Peyer's patch (tissue), 4 donors: ENCODE data around the gene CHN2. TPM values are rescaled to one million over a fixed set of nuclear protein-coding genes. Genes with fewer than 3 reads are reported as not detected.

Experiments
- DNase-seq, 3 donors: peaks; one replicate each; pipeline ENCODE4 v3.0.0-alpha.2; 2017 to 2019
- H3K27ac ChIP-seq, 4 donors: fragments of 200-600 bp; sonication (generic); one replicate each; pipeline ENCODE4 v1.5.1; 2016 to 2019
- H3K27me3 ChIP-seq, 2 donors: fragments of 200-600 bp; sonication (generic); one replicate each; pipeline ENCODE4 v1.5.1; 2019
- H3K36me3 ChIP-seq, 3 donors: fragments of 200-600 bp; sonication (generic); one replicate each; pipeline ENCODE4 v1.5.1; 2016 to 2019
- H3K4me1 ChIP-seq, 4 donors: fragments of 200-600 bp; sonication (generic); one replicate each; pipeline ENCODE4 v1.5.1; 2016 to 2019
- H3K4me3 ChIP-seq, 4 donors: fragments of 200-600 bp; sonication (generic); 1 replicate in 3 of 4; 2 replicates in 1 of 4; pipeline ENCODE4 v1.5.1; 2016 to 2019; ENCODE audit warnings: mild to moderate bottlenecking in 1 of 4
- H3K9me3 ChIP-seq, 4 donors: fragments of 200-600 bp; sonication (generic); one replicate each; pipeline ENCODE4 v1.5.1; 2016 to 2019; ENCODE audit warnings: mild to moderate bottlenecking in 1 of 4
- POLR2A ChIP-seq, 2 donors: fragments of 450-650 bp; IDR thresholded peaks; one replicate each; pipeline ENCODE4 v1.5.1; 2017; ENCODE audit warnings: antibody characterized with exemption in 2 of 2, mild to moderate bottlenecking in 2 of 2, moderate library complexity in 2 of 2
- total RNA-seq, 4 donors: library from RNA; depleted of rRNA; stranded (reverse); fragments of >200 nt; gene quantifications; one replicate each; pipeline ENCODE4 v1.1.0, GENCODE V29; 2016
- TF ChIP-seq, protein P1 (sequence below), 6 experiments: fragments of 450-650 bp in 4 of 6; fragments of 200-600 bp in 2 of 6; sonication (generic) in 1 of 6; IDR thresholded peaks; one replicate each; pipeline ENCODE4 v1.5.1; 2017 to 2019; ENCODE audit warnings: antibody characterized with exemption in 6 of 6, mild to moderate bottlenecking in 3 of 6, moderate library complexity in 1 of 6

The CHN2 gene
- total RNA-seq, 4 donors from 2014 or later, result 29.7 to 159 (median 120) TPM

DNA sequence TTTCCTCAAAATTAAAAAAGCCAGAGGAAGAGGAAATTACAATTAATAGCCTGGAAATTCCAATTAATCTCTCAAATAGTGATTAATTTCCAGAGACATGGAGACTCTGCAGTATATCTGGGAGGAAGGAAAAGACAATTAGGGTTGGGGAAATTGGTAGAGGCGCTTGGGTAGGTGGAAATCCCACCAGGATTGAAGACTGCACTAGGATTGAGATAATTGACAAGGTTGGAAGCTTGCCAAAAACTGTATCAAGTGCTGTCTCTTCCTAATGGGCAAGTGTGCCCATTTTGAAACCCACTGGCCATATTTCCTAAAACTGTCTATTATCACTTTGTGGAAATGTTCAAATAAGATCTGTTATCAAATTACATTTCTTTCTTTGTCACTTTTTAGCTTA lies 21.6 kb downstream of the CHN2 start:
- no peak for DNase-seq
- H3K9me3 ChIP-seq, result no peaks in the 10 kb centered on the region
- no peaks in the 10 kb centered on the region for H3K4me1 ChIP-seq
- no peaks in the 10 kb centered on the region for H3K36me3 ChIP-seq
- H3K27me3 ChIP-seq, result no peaks in the 10 kb centered on the region
- H3K27ac ChIP-seq, result no peak overlapping the region
- no peak overlapping the region for H3K4me3 ChIP-seq
- TF ChIP-seq POLR2A (IDR thresholded peaks at IDR 0.05), result no peak
- TF ChIP-seq, protein P1, sequence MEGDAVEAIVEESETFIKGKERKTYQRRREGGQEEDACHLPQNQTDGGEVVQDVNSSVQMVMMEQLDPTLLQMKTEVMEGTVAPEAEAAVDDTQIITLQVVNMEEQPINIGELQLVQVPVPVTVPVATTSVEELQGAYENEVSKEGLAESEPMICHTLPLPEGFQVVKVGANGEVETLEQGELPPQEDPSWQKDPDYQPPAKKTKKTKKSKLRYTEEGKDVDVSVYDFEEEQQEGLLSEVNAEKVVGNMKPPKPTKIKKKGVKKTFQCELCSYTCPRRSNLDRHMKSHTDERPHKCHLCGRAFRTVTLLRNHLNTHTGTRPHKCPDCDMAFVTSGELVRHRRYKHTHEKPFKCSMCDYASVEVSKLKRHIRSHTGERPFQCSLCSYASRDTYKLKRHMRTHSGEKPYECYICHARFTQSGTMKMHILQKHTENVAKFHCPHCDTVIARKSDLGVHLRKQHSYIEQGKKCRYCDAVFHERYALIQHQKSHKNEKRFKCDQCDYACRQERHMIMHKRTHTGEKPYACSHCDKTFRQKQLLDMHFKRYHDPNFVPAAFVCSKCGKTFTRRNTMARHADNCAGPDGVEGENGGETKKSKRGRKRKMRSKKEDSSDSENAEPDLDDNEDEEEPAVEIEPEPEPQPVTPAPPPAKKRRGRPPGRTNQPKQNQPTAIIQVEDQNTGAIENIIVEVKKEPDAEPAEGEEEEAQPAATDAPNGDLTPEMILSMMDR (IDR thresholded peaks at IDR 0.05), result no peak

DNA sequence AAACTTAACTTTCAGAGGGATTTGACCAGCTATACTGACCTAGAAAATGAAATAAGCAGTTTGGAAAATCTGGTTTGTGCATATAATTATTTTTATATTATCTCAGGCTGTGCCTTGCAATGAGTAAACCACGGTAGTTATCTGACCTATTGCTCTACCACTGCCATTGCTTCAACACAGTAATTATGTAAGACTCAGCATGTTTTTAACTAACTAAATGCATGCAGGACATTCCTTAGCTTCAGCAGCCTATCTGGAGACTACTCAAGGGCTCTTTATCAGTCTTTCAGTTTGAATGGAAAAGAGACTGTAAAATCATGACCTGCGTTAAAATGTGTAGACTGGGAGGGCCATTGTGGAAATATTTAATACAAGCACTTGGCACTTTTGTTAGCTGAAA lies 22.5 kb downstream of the CHN2 start:
- H3K4me1 ChIP-seq, result no peaks in the 10 kb centered on the region
- TF ChIP-seq, protein P1 (IDR thresholded peaks at IDR 0.05), result no peak
- TF ChIP-seq POLR2A (IDR thresholded peaks at IDR 0.05), result no peak
- no peaks in the 10 kb centered on the region for H3K9me3 ChIP-seq
- H3K36me3 ChIP-seq, result no peaks in the 10 kb centered on the region
- no peaks in the 10 kb centered on the region for H3K27me3 ChIP-seq
- no peak for DNase-seq
- no peak overlapping the region for H3K4me3 ChIP-seq
- H3K27ac ChIP-seq, result no peak overlapping the region

DNA sequence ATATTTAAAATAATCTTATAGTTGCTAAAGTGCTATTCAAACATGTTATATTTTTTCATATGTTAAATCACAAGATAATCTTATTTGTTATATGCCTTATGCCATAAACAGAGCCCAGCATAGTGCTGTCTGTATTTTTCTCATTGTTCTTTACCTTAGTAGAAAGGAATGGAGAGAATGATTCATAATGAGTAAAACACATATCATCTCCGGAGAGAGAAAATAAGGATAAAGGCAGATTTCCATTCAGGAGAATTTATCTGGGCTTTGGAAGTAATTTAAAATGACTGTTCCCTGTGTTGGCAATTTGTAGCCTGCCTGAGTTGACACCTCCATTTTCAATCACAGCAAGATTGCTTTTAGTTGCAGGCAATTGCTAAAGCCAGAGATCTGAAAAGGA lies 30.2 kb downstream of the CHN2 start:
- Histone ChIP-seq H3K27me3 (no peaks in the 10 kb centered on the region), H3K36me3 (no peaks in the 10 kb centered on the region), H3K9me3 (no peaks in the 10 kb centered on the region), H3K4me3 (no peak overlapping the region), H3K4me1 (peaks cover 0 to under 1% (median 0%) of the 10 kb centered on the region in 4 donors), H3K27ac (no peak overlapping the region)
- TF ChIP-seq, protein P1 (IDR thresholded peaks at IDR 0.05), result no peak
- no peak for TF ChIP-seq POLR2A (IDR thresholded peaks at IDR 0.05)
- no peak for DNase-seq

DNA sequence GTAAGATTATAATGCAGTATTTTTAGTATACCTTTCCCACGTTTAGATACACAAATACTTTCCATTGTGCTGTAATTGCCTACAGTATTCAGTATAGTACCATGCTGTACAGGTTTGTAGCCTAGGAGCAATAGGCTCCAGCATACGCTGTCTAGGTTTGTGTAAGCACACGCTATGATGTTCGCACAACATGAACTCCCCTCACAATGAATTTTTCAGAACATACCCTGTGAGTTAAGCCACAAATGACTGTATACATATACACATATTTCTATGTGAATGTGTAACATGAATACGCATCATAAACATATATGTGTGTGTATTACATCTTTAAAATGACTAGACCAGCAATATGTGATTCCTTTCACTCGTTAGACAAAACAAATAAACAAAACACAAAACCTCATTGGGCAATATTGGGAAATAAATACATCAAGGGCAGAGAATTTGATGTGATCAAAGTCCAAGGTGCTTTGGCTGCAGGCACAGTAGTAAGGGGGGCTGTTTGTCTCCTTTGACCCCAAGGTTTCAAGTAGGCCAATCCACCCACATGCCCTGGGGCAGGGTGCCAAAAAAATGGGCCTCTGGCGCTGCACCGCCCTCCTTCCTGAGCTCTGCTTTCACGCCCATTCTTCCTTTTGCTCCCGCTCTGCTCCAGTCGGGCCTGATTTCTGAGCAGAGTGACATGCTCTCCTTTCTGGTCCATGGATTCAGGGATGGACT lies 33.9 kb downstream of the CHN2 start:
- peak in 2 of 3 donors; percentile 71 to 72 for DNase-seq
- Histone ChIP-seq H3K4me3 (no peak overlapping the region), H3K36me3 (no peaks in the 10 kb centered on the region), H3K27ac (peak overlapping the region in 1 of 4 donors; percentile 59), H3K9me3 (no peaks in the 10 kb centered on the region), H3K27me3 (no peaks in the 10 kb centered on the region), H3K4me1 (peaks cover 0 to 4% (median 0%) of the 10 kb centered on the region in 4 donors)
- no peak for TF ChIP-seq POLR2A (IDR thresholded peaks at IDR 0.05)
- TF ChIP-seq, protein P1 (IDR thresholded peaks at IDR 0.05), result no peak

DNA sequence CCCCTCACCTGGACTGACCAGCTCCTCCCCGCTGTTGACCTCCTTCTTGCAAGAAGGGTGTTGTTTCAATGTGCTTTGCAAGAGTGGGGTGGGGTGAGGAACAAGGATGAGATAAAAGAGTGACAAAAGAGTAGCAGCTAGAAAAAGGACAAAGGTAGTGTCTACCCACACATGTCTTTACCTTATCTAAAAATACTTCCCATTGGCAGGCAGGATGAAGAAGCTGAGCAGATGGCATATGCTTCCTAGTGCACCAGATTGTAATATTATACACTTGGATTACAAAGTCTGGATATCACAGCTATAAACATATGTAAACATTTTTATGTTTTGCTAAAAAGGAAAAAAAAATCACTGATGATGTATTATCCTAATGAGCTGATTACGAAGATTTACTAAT lies 34.5 kb downstream of the CHN2 start:
- TF ChIP-seq, protein P1 (IDR thresholded peaks at IDR 0.05), result no peak
- TF ChIP-seq POLR2A (IDR thresholded peaks at IDR 0.05), result no peak
- H3K36me3 ChIP-seq, result no peaks in the 10 kb centered on the region
- no peak overlapping the region for H3K4me3 ChIP-seq
- no peaks in the 10 kb centered on the region for H3K27me3 ChIP-seq
- no peak for DNase-seq
- H3K27ac ChIP-seq, result peak overlapping the region in 1 of 4 donors; percentile 59
- peaks cover 0 to 4% (median 0%) of the 10 kb centered on the region in 4 donors for H3K4me1 ChIP-seq
- H3K9me3 ChIP-seq, result no peaks in the 10 kb centered on the region
